Stimulated activated CD8-positive, alpha-beta memory T cell treated with anti-CD3 and anti-CD28 coated beads, Interleukin-7, amount 100 ng/mL, for 1 hour (primary cell): Measurements from ENCODE around the gene DPPA5.
"Not testable (repeated sequence)": the region's sequence is repeated elsewhere in the genome, so short reads cannot be mapped to it uniquely, and the experiment has no call there.

Experiments used
- DNase-seq, 2 donors: peaks; one replicate each; pipeline ENCODE4 v3.0.0-alpha.2; 2020; ENCODE audit warnings: low read depth in 2 of 2

The DPPA5 gene

DNA sequence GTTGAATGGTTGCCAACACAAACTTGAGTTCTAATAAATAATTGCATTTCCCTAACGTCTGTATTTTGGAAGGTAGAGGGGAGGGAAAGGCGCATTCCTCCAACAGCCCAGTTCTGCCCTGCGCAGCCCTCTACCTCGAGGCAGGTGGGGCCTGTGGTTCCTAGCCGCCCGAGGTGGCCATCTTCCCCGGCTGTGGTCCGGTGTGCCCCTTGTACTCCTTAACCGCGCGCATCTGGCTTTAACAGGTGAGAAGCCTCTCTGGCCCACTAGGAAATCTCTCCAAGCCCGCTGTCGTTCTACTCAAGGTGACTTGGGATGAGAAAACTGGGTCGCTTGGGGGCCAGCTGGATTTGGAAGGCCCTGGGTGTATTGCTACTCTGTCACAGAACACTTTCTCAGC, 10.0 kb upstream of the DPPA5 start:
- DNase-seq: no peak

DNA sequence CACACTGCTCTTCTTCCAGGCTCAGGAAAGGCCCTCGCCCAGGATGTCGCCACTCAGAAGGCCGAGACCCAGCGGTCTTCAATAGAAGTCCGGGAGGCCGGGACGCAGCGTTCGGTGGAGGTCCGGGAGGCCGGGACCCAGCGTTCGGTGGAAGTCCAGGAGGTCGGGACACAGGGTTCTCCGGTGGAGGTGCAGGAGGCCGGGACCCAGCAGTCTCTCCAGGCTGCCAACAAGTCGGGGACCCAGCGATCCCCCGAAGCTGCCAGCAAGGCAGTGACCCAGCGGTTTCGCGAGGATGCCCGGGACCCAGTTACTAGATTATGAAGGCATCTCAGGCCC, 9.4 kb upstream of the DPPA5 start:
- DNase-seq: no peak

DNA sequence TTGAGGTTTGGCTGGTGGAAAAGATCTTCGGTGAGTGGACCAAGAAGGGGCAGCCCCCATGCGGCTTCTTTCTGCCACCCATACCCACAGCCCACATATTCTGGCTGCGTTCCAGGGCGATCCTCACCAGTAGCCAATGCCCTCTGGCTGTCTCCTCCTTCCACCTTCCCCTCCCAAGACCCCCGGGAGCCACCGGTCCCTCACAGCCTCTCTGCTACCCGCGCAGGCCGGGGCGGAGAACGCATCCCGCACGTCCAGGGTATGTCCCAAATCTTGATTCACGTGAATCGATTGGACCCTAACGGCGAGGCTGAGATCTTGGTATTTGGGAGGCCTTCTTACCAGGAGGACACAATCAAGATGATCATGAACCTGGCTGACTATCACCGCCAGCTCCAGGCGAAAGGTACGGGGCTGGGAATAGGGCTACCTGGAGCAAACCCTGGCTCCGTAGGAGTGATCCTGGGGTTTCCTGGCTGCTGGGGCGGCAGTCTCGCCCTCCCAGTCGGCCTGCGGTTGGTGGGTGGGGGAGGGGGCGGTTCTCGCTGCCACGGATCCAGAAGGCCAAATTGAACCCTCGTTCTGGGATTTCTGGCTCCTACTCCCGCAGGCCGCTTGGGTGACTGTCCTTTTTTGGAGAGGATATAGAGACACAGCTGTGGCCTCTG, 8.9 kb upstream of the DPPA5 start:
- no peak for DNase-seq

DNA sequence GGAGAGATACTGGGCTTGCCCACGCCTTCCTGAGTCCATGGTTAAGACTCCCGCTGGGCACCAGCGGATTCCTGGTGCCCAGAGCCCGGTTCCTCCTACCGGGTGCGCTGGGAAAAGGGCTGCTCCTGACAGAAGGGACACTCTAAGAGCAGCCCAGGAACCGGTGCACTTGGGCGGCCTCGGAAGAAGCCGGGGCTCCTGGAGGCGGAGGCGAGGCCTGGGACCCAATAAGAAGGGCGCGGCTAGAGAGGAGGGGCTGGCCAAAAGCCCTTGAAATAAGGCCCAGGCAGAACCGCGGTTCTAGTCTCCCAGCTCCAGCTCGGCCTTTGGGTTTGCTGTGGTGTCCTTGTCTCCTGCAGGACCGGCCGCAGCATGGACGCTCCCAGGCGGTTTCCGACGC, 8.3 kb upstream of the DPPA5 start, which contains the start of gene KHDC3L:
Gene KHDC3L (plus strand): TSS at position 301 of the 400 bp plus-strand sequence. CDS start 72 bp downstream, at position 373.
- DNase-seq: no peak

DNA sequence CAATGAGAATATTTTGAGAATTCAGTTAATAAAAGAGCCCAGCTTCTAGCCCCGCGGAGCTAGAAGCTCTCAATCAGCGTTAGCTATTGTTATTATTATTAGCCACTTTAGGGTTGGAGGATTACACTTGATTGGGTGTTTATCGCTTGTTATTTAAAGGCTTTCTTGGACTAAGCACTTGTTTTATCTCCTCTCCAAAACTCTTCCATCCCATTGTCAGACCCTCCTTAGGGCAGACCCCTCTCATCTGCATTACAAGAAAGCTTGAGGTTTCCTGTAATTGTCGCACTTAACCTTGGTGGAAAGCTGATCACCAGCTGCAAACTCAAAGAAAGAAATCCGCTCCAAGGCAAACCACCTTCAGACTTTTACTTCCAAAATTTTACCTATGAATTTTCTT, 4.8 kb downstream of the DPPA5 start:
- DNase-seq: no peak

DNA sequence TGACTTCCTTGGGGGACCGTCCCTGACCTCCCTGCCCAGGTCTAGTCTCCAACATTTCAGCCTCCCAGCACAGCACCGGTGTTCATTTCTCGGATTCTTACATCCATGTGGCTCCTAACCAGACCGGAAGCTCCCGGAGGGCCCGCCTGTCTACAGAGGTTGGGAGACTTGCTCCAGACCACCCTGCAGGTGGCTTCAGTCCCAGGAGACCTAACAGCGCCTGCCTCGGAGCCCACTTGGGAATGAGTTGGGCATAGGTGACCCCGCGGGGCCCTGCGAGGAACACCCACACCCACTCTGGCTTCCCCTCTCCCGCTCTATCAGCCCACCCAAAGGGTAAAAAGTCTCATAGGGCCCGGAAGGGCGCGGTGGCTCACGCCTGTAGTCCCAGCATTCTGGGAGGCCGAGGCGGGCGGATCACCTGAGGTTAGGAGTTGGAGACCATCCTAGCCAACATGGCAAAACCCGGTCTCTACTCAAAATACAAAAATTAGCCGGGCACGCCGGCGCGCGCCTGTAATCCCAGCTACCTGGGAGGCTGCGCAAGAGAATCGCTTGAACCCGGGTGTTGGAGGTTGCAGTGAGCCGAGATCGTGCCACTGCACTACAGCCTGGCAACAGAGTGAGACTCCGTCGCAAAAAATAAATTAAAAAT, 5.4 kb downstream of the DPPA5 start:
- DNase-seq: no peak

DNA sequence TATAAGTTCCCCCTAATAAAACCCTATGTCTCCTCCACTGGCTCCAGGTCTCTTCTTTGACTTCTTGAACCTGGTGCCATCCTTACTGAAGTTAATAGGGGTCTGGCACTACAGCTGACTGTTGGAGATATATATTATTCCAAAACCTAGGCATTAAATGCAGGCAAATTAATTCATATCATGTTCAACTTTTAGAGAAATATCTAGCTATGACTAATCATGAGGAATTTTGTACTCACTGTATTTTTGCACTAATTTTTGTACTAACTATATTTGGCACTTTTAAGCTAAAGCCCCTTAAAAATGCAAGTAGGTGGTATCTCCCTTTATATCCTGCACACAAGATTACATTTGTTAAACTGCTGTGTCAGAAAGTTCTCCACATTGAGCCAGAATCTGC, 10.9 kb downstream of the DPPA5 start:
- no peak for DNase-seq

DNA sequence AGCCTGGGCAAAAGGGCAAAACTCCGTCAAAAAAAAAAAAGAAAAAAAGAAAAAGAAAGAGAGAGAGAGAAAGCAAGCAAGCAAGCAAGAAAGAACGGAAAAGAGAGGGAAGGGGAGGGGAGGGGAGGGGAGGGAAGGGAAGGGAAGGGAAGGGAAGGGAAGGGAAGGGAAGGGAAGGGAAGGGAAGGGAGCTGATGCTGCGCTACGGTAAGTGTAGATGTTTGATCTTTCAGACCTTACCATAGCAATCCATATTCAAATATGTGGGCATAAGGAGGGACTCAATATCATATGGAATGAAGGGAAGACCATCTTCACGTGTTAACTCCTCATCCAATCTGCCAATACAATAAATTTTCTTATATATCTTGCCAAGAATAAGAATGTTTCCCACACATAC, 11.9 kb downstream of the DPPA5 start:
- no peak for DNase-seq

DNA sequence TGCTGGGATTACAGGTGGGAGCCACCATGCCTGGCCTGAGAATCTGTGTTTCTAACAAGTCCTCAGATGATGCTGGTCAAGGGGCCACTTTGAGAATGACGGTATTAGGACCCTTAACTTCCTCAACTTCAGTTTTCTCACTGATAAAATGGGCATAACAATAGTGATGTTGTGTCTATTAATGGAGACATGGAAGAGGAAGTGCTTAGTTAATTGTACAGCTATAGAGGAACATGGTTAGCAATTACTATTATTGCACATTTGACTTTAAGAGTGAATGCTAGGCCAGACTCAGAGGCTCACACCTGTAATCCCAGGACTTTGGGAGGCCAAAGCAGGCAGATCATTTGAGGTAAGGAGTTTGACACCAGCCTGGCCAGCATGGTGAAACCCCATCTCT, 12.7 kb downstream of the DPPA5 start:
- no peak for DNase-seq

DNA sequence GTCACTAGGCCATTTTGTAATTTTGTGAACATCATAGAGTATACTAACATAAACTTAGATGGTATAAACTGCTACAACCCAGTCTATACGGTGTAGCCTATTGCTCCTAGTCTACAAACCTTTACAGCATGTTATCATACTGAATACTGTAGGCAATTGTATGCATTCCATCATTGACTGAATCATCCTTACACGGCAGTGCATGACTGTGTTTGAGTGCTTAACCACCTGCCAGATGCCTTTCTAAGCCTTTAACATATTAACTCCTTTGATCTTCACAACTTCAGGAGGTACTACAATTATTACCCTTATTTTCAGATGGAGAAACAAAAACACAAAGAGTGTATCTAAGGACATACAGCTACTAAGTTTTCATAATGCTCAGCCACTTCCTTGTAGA, 14.0 kb downstream of the DPPA5 start:
- DNase-seq: no peak

DNA sequence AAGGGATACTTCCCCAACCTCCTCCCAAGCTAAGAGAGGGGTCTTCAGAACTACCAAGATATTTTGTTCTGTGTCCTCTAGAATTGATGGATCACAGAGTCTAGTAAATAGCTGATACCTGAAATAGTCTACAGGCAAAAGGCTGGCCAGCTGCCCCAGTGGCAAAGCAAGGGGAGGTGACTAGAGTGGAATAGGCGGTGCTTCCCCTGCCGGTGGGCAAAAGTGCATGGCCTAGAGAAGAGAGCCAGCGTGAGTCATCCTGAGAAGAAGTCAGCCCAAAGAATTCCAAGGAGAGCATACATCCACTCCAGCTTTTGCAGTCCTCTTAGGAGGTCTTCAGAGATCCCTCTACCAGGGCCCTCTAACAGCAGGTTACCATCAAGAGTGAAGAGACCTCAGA, 14.7 kb downstream of the DPPA5 start:
- no peak for DNase-seq

DNA sequence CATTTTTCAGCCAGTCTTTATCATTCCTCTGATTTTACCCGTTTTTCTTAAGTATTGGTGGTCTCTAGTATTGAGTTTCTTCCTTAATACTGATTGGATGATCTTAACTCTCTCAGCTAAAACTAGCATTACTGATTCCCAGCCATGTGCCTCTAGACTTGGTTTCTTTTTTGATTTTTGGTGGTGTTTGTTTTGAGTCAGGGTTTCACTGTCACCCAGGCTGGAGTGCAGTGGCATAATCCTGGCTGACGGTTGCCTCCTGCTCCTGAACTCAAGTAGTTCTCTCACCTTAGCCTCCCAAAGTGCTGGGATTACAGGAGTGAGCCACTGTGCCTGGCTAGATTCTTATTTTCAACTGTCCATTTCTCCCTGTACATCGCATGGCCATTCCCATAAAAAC, 24.9 kb downstream of the DPPA5 start:
- DNase-seq: no peak

DNA sequence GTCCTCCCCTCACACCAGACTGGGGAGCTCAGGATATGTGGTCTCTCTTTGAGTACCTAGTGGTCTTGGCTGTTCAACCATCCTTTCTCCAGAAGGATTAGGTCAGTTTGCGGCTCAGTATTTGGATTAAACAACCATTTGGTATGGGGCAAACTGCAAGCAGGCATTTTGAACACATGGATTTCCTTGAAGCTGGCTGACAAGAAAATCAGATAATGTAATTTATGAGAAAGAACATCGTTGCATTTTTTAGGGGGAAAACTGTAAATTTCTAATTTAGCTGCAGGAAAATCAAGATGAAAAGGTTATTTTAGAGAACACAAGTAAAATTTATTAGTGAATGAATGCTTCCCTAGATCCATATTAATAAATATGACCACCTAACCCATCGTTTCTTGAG, 25.3 kb downstream of the DPPA5 start:
- DNase-seq: no peak

DNA sequence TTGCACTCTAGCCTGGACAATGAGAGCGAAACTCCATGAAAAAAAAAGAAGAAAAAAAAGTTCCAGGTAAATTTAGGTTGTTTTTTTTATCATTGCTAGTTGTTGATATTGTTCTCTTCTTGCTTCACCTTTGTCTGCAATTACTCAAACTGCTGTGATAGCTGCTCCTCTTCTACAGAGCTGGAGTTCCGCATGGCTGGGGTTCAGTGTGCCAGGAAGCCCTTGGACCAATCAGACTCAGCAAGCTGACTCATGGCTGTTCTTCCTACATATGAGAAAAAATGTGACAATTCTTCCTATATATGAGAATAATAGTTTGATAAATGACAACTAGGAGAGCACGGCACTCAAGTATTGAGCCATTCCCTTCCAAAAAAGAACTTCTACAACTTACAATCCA, 28.4 kb downstream of the DPPA5 start:
- DNase-seq: no peak

DNA sequence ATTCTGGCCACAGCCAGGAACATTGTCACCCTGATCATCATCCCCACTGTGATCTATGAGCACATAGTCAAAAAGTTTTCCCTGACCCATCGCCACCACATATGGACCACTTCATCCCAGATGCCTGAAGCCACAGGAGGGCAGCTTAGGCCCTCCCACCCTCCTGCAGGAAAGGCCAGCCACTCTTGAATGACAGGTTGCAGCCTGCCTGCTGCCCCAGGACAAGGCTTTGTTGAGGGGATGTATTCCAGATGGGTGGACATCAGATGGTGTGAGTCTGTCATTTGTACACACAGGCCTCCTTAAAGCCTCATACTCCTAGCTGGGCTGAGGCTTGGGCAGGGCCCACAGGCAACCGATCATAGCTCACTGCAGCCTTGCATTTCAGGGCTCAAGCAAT, 30.8 kb downstream of the DPPA5 start:
- DNase-seq: no peak

DNA sequence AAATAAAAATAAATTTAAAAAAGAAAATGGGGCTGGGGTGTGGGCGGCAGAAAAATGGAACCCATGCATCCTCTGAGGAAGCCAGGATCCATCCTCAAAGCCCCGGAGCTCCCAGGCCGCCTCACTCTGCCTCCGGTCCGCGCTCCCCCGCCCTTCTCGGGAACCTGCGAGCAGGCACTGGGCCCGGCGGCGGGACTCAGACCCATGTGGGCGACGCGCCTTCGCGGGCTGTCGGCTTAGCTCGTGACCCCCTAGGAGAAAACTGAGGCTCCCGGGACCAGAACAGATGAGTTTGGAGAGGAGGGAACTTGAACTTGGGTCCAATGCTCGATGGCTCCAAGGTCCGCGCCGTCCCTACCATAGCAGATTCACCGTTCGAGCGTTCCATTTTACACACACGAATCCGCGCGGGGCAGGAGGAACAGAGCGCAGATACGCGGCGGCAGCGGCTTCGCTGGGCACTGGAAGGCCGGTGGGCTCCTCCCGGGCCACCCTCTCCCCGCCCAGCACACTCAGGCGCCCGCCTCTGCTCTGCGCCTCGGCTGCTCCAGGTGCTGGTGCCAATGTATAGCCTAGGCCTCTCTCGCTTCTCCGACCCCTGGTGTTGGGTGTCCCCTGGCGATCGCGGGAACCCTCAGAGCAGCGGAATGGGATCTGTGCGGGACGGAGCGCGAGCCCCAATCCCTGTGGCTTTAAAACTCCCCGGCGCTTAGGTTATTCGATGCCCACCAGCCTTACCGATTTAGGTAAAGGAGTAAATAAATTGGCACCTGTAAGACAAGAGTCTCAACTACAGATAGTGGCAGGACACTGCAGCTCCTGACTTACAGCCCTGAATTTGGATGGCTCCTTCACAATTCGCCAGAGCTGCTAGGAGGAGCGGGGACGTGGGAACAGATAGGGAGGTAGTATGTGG, 39.2 kb downstream of the DPPA5 start:
- DNase-seq: no peak

DNA sequence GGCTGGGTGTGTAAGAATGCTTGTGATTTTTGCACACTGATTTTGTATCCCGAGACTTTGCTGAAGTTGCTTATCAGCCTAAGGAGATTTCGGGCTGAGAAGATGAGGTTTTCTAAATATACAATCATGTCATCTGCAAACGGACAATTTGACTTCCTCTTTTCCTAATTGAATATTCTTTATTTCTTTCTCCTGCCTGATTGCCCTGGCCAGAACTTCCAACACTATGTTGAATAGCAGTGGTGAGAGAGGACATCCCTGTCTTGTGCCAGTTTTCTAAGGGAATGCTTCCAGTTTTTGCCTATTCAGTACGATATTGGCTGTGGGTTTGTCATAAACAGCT, 43.6 kb downstream of the DPPA5 start:
- DNase-seq: not testable (repeated sequence)

DNA sequence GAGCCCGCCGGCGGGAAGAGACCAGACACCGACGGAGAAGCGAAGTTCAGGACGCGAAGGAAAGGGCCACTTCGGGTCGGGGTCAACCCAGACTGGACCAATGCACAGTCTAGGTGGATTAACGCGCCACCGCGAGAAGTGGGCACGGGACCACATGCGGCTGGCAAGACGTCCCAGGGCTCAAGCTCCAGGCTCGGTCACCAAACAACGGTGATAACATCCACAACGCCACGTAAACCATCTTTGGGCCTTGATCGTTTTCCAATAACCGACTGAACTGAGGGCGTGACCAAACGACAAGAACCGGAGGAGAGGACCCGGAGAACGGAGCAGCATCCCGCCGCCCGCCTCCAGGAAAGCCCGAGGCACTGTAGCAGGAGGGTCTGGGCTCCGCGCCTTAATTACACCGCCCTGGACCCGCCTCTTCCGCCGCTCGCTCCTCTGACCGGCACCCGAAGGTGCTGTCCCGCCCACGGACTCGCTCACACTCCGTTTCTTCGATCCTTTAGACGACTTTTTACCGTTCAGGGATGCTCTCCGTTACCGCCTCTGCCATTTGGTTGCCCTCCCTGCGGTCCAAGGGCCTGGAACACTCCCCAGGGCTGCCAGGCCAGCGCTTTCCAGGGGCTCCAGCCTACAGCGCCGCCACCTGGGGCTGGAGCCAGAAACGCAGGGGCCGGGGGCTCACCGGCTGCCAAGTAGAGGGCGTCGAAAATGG, 44.1 kb downstream of the DPPA5 start:
- DNase-seq: peak; percentile 12 to 23

DNA sequence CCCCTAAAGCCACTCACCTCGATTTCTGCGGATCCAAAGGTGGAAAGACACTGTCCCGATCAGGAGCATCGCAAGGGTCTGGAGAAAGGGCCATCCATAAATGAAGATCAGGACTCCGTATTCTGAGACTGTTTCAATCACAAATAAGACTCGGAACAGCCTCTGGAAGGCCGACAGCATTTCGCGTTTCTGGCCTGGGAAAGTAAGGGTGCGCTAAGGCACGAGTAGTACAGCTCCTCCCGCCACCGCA, 44.6 kb downstream of the DPPA5 start:
- DNase-seq: no peak

DNA sequence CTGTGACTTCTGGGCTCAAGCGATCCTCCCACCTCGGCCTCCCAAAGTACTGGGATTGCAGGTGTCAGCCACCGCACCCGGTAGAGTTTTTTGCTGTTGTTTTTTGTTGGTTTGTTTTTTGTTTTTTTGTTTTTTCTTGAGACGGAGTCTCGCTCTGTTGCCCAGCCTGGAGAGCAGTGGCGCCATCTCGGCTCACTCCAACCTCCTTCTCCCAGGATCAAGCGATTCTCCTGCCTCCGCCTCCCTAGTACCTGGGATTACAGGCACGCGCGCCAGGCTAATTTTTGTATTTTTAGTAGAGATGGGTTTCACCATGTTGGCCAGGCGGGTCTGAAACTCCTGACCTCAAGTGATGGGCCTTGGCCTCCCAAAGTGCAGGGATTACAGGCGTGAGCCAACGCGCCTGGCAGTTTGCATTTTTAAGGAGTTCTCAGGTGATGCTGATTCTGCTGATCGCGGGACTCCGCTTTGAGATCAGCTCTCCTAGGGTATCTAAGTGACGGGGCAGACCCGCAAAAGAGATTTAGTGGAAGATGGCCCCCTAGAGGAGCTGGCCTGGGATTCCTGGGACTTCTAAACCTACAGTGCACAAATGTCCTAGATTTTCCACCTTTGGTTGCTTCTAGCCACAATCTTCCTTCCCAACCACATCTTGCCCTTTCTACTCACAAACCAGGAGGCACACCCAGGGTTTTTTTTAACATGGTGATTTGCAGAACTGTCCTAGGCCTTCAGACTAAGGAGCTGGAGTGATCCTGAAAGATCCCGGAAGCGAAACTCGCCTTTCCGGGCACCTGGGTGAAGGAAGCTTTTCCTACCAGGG, 45.2 kb downstream of the DPPA5 start:
- DNase-seq: no peak

DNA sequence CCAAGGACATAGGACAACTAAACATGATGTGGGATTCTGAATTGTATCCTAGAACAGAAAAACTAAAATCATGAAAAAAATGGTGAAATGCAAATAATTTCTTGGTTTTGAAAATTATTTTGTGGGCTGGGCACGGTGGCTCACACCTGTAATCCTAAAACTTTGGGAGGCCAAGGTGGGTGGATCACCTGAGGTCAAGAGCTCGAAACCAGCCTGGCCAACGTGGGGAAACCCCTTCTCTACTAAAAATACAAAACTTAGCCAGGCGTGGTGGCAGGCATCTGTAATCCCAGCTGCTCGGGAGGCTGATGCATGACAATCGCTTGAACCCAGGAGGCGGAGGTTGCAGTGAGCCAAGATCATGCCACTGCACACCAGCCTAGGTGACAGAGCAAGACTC, 50.3 kb downstream of the DPPA5 start:
- not testable (repeated sequence) for DNase-seq
